ENCODE results near the gene ZBP1. TPM values are rescaled to one million over a fixed set of nuclear protein-coding genes. Genes with fewer than 3 reads are reported as not detected.

Gene ZBP1
- total RNA-seq, 6 experiments from 2014 or later: 0.14 to 0.75 (median 0.36) TPM; not detected in 2

- Histone ChIP-seq H3K36me3 (no peaks in the 10 kb centered on the region), H3K4me1 (no peaks in the 10 kb centered on the region), H3K9me3 (no peaks in the 10 kb centered on the region), H3K4me3 (no peak overlapping the region), H3K27me3 (no peaks in the 10 kb centered on the region), H3K27ac (no peak overlapping the region)
- no peak for DNase-seq
- intact Hi-C loops (cut with DNase I): no loop called here
- 64% methylated on average over 5 of the region's 6 CpGs for WGBS (ENCODE audit: insufficient coverage, low coverage, low lambda C conversion rate, missing lambda C conversion rate)
- TF ChIP-seq CTCF (IDR thresholded peaks at IDR 0.05): no peak
- TF ChIP-seq POLR2A (IDR thresholded peaks at IDR 0.05): no peak
- ATAC-seq: no peak
Measured at GRCh38 chr20:57617079-57617795, 3.0 kb downstream of the ZBP1 start.

GRCh38 chr20:57616143-57616951 lies 3.9 kb downstream of the ZBP1 start:
- WGBS (ENCODE audit: insufficient coverage, low coverage, low lambda C conversion rate, missing lambda C conversion rate): 47% methylated on average over 3 of the region's 20 CpGs
- TF ChIP-seq CTCF (IDR thresholded peaks at IDR 0.05) (no peak), POLR2A (IDR thresholded peaks at IDR 0.05) (no peak)
- Histone ChIP-seq H3K27ac (no peak overlapping the region), H3K4me1 (no peaks in the 10 kb centered on the region), H3K9me3 (no peaks in the 10 kb centered on the region), H3K4me3 (no peak overlapping the region), H3K27me3 (no peaks in the 10 kb centered on the region), H3K36me3 (no peaks in the 10 kb centered on the region)
- intact Hi-C loops (cut with DNase I): no loop called here
- ATAC-seq (no peak), DNase-seq (no peak)

- Histone ChIP-seq H3K36me3 (no peaks in the 10 kb centered on the region), H3K4me3 (no peak overlapping the region), H3K27ac (no peak overlapping the region), H3K27me3 (no peaks in the 10 kb centered on the region), H3K9me3 (no peaks in the 10 kb centered on the region), H3K4me1 (no peaks in the 10 kb centered on the region)
- DNase-seq (no peak), ATAC-seq (no peak)
- intact Hi-C loops (cut with DNase I): no loop called here
- WGBS (ENCODE audit: insufficient coverage, low coverage, low lambda C conversion rate, missing lambda C conversion rate): no CpG with 5 or more reads among the region's 8 CpGs
- no peak for TF ChIP-seq POLR2A (IDR thresholded peaks at IDR 0.05)
- TF ChIP-seq CTCF (IDR thresholded peaks at IDR 0.05): no peak
Measured at GRCh38 chr20:57615445-57615811, 4.8 kb downstream of the ZBP1 start.

GRCh38 chr20:57614490-57615444 lies 5.5 kb downstream of the ZBP1 start:
- no peaks in the 10 kb centered on the region for H3K27me3 ChIP-seq
- DNase-seq (no peak), ATAC-seq (no peak)
- H3K4me3 ChIP-seq: no peak overlapping the region
- H3K4me1 ChIP-seq: no peaks in the 10 kb centered on the region
- TF ChIP-seq POLR2A (IDR thresholded peaks at IDR 0.05): no peak
- H3K9me3 ChIP-seq: no peaks in the 10 kb centered on the region
- intact Hi-C loops (cut with DNase I): no loop called here
- WGBS (ENCODE audit: insufficient coverage, low coverage, low lambda C conversion rate, missing lambda C conversion rate): 83% methylated on average over 7 of the region's 16 CpGs
- no peaks in the 10 kb centered on the region for H3K36me3 ChIP-seq
- H3K27ac ChIP-seq: no peak overlapping the region

All from right lobe of liver (tissue), 6 donors.